B cell (primary cell): Measurements from ENCODE around the gene PIP4K2A.
"Not testable (repeated sequence)": the region's sequence is repeated elsewhere in the genome, so short reads cannot be mapped to it uniquely, and the experiment has no call there.

Experiments used
- CTCF ChIP-seq: fragments of 200-600 bp; IDR thresholded peaks from one replicate; pipeline ENCODE4 v1.8.0; 2022; ENCODE audit warnings: antibody characterized with exemption, mild to moderate bottlenecking
- EZH2 ChIP-seq: IDR thresholded peaks from 2 replicates; pipeline ENCODE4 v1.6.1; 2012; ENCODE audit warnings: borderline replicate concordance, low read depth, mild to moderate bottlenecking, moderate library complexity, low read length; ENCODE audit not compliant: insufficient read depth, poor library complexity, severe bottlenecking

- not testable (repeated sequence) for TF ChIP-seq CTCF, EZH2
Measured at GRCh38 chr10:22499973-22500372, 214.4 kb downstream of the PIP4K2A start.
